ENCODE results near the gene REPS1. TPM values are rescaled to one million over a fixed set of nuclear protein-coding genes. Genes with fewer than 3 reads are reported as not detected.

REPS1 gene
- polyA plus RNA-seq, 3 donors, result 11.9 to 36.6 (median 14.0) TPM

DNA sequence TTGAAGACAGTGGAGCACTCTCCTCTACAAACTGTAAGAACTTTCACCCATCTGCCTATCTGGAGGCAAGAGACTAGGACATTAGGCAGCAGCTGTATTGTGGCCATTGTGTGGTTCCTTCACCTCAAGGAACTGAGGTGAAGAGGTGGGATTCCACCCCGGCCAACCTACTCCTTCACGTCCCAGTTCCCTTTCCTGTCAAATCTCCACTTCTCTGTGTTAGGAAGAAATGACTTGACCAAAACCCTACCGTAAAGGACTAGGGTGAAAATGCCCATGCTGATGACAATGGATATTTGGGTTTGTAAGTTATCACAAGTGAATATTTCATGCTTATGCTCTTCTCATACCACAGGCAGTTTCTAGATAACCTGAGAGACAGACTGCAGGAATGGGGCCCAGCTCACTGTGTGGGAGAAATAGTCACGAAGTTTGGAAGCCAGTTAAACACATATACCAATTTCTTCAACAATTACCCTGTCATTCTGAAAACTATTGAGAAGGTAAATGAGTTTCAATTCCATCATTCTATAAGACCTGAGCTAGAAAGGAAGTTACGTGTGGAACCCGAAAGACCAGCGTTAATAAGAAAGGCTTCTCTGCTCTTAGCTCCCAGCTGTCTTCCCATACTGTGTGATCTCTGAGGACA lies 105.6 kb downstream of the REPS1 start:
- H3K36me3 Mint-ChIP-seq, result no peaks in the 10 kb centered on the region
- Histone ChIP-seq H3K79me2 (ENCODE audit: insufficient read depth, low read length) (no peaks in the 10 kb centered on the region), H3K9ac (ENCODE audit: insufficient read depth, low read length, poor library complexity, severe bottlenecking) (no peak overlapping the region), H3K36me3 (replicated peaks in 1 of 2; ENCODE audit: control insufficient read depth in 1 of 2, insufficient read depth in 2 of 2, low read length in 2 of 2) (no peaks in the 10 kb centered on the region), H3K9me3 (replicated peaks in 1 of 2; ENCODE audit: control insufficient read depth in 1 of 2, insufficient read depth in 1 of 2, low read length in 2 of 2) (no peaks in the 10 kb centered on the region), H4K20me1 (ENCODE audit: insufficient read depth, low read length) (no peaks in the 10 kb centered on the region), H3K4me1 (ENCODE audit: control insufficient read depth in 1 of 2, insufficient read depth in 2 of 2, low read length in 2 of 2) (no peaks in the 10 kb centered on the region), H3K4me3 (replicated peaks in 1 of 3; ENCODE audit: low read depth in 2 of 3, low read length in 3 of 3) (no peak overlapping the region), H3K27ac (ENCODE audit: low read depth in 1 of 2, low read length in 2 of 2) (no peak overlapping the region), H3K4me2 (replicated peaks; ENCODE audit: extremely low read depth, low read length, poor library complexity, severe bottlenecking) (no peak overlapping the region), H2AFZ (ENCODE audit: insufficient read depth, low read depth, low read length, poor library complexity, severe bottlenecking) (no peak overlapping the region), H3K27me3 (ENCODE audit: control insufficient read depth in 2 of 2, insufficient read depth in 2 of 2, low read length in 2 of 2) (no peaks in the 10 kb centered on the region)
- intact Hi-C loops (cut with micrococcal nuclease), result no loop called here
- no peak overlapping the region for H3K27ac Mint-ChIP-seq
- no peaks in the 10 kb centered on the region for H3K4me1 Mint-ChIP-seq
- TF ChIP-seq, protein P1, sequence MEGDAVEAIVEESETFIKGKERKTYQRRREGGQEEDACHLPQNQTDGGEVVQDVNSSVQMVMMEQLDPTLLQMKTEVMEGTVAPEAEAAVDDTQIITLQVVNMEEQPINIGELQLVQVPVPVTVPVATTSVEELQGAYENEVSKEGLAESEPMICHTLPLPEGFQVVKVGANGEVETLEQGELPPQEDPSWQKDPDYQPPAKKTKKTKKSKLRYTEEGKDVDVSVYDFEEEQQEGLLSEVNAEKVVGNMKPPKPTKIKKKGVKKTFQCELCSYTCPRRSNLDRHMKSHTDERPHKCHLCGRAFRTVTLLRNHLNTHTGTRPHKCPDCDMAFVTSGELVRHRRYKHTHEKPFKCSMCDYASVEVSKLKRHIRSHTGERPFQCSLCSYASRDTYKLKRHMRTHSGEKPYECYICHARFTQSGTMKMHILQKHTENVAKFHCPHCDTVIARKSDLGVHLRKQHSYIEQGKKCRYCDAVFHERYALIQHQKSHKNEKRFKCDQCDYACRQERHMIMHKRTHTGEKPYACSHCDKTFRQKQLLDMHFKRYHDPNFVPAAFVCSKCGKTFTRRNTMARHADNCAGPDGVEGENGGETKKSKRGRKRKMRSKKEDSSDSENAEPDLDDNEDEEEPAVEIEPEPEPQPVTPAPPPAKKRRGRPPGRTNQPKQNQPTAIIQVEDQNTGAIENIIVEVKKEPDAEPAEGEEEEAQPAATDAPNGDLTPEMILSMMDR (IDR thresholded peaks at IDR 0.05), result no peak
- H3K27me3 Mint-ChIP-seq (ENCODE audit: low read depth in 3 of 3), result peaks cover 0 to 2% (median 0%) of the 10 kb centered on the region in 3 donors
- WGBS (ENCODE audit: insufficient coverage), result no CpG with 5 or more reads among the region's 7 CpGs
- DNase-seq, result no peak
- peaks cover 0 to 2% (median 0%) of the 10 kb centered on the region in 7 donors for H3K9me3 Mint-ChIP-seq
- H3K4me3 Mint-ChIP-seq, result no peak overlapping the region

DNA sequence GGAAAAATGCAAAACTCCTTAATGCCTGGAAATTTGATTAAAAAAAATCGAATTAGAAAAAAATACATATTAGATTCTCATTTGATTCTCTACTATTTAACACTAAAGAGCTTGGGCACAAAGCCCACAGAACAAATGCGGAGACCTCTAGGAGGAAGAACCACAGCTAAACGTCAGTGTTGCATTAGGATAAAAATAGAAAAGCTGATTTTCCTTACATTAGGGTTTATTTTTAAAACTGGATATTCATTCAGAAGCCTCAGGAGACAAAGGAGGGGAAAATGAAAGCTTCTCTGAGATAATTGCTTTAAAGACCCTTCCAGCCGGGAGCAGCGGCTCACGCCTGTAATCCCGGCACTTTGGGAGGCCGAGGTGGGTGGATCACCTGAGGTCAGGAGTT lies 114.9 kb downstream of the REPS1 start:
- TF ChIP-seq, protein P1 (IDR thresholded peaks at IDR 0.05), result no peak
- Mint-ChIP-seq H3K27ac (no peak overlapping the region), H3K4me3 (no peak overlapping the region), H3K9me3 (no peaks in the 10 kb centered on the region), H3K27me3 (ENCODE audit: low read depth in 3 of 3) (peaks cover 0 to 1% (median 0%) of the 10 kb centered on the region in 3 donors), H3K4me1 (no peaks in the 10 kb centered on the region), H3K36me3 (no peaks in the 10 kb centered on the region)
- no peaks in the 10 kb centered on the region for H4K20me1 ChIP-seq (ENCODE audit: insufficient read depth, low read length)
- no peak for DNase-seq
- no peaks in the 10 kb centered on the region for H3K4me1 ChIP-seq (ENCODE audit: control insufficient read depth in 1 of 2, insufficient read depth in 2 of 2, low read length in 2 of 2)
- no peak overlapping the region for H3K4me3 ChIP-seq (replicated peaks in 1 of 3; ENCODE audit: low read depth in 2 of 3, low read length in 3 of 3)
- H3K9ac ChIP-seq (ENCODE audit: insufficient read depth, low read length, poor library complexity, severe bottlenecking), result no peak overlapping the region
- H2AFZ ChIP-seq (ENCODE audit: insufficient read depth, low read depth, low read length, poor library complexity, severe bottlenecking), result no peak overlapping the region
- H3K27me3 ChIP-seq (ENCODE audit: control insufficient read depth in 2 of 2, insufficient read depth in 2 of 2, low read length in 2 of 2), result no peaks in the 10 kb centered on the region
- no peaks in the 10 kb centered on the region for H3K79me2 ChIP-seq (ENCODE audit: insufficient read depth, low read length)
- no peaks in the 10 kb centered on the region for H3K9me3 ChIP-seq (replicated peaks in 1 of 2; ENCODE audit: control insufficient read depth in 1 of 2, insufficient read depth in 1 of 2, low read length in 2 of 2)
- WGBS (ENCODE audit: insufficient coverage), result 93% methylated on average over 5 of the region's 8 CpGs
- H3K27ac ChIP-seq (ENCODE audit: low read depth in 1 of 2, low read length in 2 of 2), result no peak overlapping the region
- no peaks in the 10 kb centered on the region for H3K36me3 ChIP-seq (replicated peaks in 1 of 2; ENCODE audit: control insufficient read depth in 1 of 2, insufficient read depth in 2 of 2, low read length in 2 of 2)
- intact Hi-C loops (cut with micrococcal nuclease), result no loop called here
- H3K4me2 ChIP-seq (replicated peaks; ENCODE audit: extremely low read depth, low read length, poor library complexity, severe bottlenecking), result no peak overlapping the region
